ENCODE data around the gene PSMB10.

- TF ChIP-seq, protein P1, sequence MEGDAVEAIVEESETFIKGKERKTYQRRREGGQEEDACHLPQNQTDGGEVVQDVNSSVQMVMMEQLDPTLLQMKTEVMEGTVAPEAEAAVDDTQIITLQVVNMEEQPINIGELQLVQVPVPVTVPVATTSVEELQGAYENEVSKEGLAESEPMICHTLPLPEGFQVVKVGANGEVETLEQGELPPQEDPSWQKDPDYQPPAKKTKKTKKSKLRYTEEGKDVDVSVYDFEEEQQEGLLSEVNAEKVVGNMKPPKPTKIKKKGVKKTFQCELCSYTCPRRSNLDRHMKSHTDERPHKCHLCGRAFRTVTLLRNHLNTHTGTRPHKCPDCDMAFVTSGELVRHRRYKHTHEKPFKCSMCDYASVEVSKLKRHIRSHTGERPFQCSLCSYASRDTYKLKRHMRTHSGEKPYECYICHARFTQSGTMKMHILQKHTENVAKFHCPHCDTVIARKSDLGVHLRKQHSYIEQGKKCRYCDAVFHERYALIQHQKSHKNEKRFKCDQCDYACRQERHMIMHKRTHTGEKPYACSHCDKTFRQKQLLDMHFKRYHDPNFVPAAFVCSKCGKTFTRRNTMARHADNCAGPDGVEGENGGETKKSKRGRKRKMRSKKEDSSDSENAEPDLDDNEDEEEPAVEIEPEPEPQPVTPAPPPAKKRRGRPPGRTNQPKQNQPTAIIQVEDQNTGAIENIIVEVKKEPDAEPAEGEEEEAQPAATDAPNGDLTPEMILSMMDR (IDR thresholded peaks at IDR 0.05) = no peak
- TF ChIP-seq POLR2A (IDR thresholded peaks at IDR 0.05; ENCODE audit: low read depth) (no peak), POLR2AphosphoS5 (IDR thresholded peaks at IDR 0.05) (no peak), EP300 (IDR thresholded peaks at IDR 0.05) (no peak)
These were observed 20.6 kb downstream of the PSMB10 start for GRCh38 chr16:67915831-67916723.
